ENCODE measurements around the gene ACADSB.

The ACADSB gene

GRCh38 chr10:123007558-123008354, 1.1 kb upstream of the ACADSB start:
- peak; percentile 13 for DNase-seq

DNA sequence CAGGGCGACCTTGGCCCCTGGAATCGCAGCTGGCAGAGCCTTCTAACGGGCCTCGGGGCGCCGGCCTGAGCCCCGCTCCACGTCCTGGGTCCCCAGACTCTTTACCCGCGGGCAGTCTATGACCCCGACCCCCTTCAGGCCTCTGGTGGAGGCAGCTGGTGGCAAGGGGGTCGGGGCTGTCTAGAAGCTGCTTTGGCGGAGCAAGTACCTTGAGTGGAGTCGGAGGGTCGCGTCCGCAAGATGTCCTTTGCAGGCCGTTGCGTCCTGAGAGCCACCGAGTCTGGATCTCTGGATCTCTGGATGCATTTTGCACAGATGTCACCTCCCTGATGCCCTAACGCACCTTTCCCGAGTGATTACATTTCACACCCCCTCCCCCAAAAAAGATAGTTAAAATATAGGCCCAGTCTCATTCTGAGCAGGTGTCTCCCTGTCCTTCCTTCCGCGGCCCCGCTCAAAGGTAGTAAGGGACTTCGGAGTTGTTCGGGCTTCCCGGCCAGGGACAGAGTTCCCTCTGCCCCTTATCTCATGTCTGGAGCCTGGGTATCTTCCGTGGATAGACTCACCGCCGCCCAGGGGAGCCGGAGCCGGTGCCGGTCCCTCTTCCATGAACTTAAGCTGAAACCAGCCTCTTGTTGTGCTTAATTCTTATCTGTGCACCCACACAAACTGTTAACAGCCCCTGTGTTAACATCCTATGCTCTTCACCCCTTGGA, 457 bp downstream of the ACADSB start:
- no peak for DNase-seq

GRCh38 chr10:123011987-123012386, 3.2 kb downstream of the ACADSB start:
- no peak for DNase-seq

DNA sequence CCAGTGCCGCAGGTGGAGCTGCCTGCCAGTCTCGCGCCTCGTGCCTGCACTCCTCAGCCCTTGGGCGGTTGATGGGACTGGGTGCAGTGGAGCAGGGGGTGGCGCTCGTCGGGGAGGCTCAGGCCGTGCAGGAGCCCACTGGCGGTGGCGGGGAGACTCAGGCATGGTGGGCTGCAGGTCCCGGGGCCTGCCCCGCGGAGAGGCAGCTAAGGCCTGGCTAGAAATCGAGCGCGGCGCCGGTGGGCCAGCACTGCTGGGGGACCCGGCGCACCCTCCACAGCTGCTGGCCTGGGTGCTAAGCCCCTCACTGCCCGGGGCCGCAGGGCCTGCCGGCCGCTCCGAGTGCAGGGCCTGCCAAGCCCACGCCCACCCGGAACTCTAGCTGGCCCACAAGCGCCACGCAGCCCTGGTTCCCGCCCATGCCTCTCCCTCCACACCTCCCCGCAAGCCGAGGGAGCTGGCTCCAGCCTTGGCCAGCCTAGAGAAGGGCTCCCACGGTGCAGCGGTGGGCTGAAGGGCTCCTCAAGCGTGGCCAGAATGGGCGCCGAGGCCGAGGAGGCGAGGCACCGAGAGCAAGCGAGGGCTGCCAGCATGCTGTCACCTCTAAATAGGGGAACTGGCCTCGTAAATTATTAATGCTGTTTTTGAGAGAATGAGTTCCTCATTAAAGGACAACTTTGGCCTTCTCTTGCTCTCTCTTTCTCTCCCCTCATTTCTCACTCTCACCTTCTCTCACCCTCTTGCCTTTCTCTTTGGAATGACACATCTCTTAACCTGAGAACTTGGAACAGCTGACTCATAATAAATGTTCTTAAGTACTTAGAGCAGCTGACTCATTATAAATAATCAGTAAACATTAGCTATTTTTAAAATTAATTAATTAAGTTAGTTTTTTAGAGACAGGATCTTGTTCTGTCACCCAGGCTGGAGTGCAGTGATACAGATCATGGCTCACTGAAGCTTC, 4.9 kb downstream of the ACADSB start:
- no peak for DNase-seq

GRCh38 chr10:123014772-123015171, 6.0 kb downstream of the ACADSB start:
- no peak for DNase-seq

DNA sequence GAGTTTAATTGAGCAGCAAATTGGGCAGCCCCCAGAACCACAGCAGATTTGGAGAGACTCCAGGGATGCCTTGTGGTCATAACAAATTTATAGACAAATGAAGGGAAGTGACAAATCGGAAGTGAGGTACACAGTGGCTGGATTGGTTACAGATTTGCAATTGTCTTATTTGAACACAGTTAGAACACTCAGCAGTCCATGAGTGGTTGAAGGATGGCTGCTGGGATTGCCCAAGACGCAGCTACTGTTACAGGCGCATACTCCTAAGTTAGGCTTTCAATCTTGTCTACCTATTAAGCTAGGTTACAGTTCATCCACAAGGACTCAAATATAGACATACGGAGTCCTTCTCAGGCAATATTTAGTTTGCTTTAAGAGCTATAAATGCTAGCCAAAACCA, 7.4 kb downstream of the ACADSB start:
- no peak for DNase-seq

DNA sequence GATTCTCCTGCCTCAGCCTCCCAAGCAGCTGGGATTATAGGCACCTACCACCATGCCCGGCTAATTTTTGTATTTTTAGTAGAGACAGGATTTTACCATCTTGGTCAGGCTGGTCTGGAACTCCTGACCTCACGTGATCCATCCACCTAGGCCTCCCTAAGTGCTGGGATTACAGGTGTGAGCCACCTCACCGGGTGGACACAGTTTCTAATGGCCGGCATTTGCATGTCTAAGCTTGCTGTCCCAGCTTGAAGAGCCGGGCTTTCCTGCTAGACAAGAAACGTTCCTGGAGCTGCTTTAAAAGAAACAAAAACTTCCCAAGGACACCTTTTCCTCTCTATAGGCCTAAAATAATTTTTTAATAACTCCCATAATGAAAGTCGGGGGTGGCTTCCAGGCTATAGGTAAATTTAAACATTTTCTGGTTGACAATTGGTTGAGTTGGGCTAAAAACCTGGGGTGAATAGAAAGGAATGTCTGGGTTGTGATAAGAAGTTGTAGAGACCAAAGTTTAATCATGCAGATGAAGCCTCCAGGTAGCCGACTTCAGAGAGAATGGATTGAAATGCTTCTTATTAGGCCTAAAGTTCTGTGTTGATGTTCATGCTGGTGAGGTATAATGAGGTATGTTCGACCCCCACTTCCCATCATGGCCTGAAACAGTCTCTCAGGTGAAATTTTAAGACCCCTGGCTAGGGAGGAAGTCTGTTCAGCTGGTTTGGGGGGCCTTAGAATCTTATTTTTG, 8.8 kb downstream of the ACADSB start:
- DNase-seq, result no peak

- DNase-seq, result no peak
Observed at GRCh38 chr10:123018531-123018930, 9.7 kb downstream of the ACADSB start.

GRCh38 chr10:123019264-123019663, 10.5 kb downstream of the ACADSB start:
- DNase-seq, result no peak

- no peak for DNase-seq
Observed at GRCh38 chr10:123019941-123020703, 11.3 kb downstream of the ACADSB start.

DNA sequence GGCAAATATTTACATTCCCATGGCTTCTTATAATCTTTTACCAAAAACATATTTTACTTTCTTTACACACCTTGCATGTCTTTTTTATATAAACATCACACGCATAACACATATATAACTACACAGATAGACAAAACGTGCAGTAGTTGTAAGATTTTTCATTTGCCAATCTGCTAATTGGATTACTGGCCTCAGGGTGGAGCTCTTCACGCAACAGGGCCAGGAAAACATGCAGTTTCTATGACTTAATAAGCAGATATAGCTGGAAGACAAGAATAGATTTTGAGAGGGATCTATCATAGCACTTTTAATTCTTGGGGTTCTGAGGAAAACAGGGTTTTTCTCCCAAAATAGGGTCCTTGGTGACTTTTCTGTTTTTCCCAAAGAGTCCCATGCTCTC, 12.7 kb downstream of the ACADSB start:
- DNase-seq, result peak; percentile 8

GRCh38 chr10:123024540-123024939, 15.7 kb downstream of the ACADSB start:
- DNase-seq, result no peak

- DNase-seq, result no peak
Observed at GRCh38 chr10:123026302-123026701, 17.5 kb downstream of the ACADSB start.

DNA sequence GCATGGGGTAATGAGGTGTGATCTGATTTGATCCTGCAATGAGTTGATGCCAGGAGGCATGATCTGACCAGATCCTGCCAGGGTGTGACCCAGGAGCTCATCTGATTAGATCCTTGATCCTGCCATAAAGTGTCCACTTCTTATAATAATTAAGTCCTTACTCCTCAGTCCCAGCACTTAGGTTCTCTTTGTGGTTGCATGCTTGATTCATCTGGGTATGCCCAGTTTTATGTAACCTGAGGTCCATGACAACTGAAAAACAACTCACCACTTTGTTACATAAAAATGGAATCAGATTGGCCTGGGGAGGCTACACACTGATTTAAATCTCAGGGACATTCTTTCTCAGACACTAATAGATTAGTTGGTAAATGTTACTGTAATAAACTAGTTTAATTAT, 19.1 kb downstream of the ACADSB start:
- no peak for DNase-seq

DNA sequence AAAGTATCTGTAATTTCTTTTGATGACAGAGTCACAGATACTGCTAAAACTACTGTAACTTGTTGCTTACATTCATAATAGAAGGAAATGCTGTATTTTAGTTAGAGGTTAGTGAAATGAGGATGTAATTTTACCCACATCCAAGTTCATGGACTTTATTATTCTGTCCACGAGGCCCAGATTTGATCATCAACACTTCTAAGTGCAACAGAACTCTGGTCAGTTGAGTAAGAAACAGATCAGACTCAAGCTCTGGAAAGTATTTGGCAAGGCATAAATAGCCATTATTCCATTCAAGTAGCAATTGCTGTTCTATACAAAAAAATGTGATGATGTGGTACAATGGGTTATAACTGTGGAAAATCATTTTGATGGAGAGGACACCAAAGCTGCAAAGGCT, 22.3 kb downstream of the ACADSB start:
- no peak for DNase-seq

- DNase-seq, result no peak
Observed at GRCh38 chr10:123034332-123034731, 25.5 kb downstream of the ACADSB start.

GRCh38 chr10:123035467-123036086, 26.8 kb downstream of the ACADSB start:
- DNase-seq, result no peak

GRCh38 chr10:123038782-123039631, 30.2 kb downstream of the ACADSB start:
- DNase-seq, result no peak

DNA sequence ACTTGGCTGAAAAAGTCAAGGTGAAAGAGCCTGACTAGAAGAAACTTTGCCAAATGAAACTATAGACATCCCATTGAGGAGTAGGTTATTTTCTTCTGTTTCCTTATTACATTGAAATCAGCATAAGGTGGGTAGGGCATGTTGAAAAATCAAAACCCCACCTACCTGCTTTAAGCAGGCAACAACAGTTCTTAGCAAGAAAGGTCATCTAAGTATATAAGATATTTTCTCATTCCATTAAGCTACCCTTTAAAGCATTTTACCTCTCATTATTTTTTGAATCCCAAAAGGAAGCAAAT, 30.8 kb downstream of the ACADSB start:
- DNase-seq, result no peak

DNA sequence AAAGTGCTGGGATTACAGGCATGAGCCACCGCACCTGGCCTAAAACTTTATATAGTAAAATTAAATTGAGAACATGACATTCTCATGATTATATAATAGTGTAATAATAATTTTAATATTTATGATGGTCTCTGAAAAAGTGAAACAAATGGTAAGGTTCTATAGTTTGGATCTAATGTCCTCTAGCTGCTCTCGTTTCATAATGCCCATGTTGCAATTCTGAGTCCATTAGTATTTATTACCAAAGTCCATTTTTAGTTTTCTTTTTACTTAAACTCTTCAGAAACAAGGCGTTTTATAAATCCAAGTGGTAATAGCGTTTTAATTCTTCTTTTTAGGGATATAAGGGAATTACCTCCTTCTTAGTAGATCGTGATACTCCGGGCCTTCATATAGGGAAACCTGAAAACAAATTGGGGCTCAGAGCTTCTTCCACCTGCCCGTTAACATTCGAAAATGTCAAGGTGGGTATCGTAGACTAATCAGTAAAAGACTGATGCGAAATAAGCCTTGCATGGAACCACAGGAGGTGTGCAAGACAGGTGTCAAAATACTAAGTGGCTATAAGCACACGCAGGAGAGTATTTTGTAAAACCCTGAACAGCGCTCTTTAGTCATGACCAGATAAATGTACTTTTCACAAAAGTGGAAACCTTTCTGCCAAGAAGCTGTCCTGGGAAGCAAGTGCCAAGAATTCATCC, 34.1 kb downstream of the ACADSB start:
- DNase-seq, result no peak
